Muscle of arm (tissue), 12 donors: ENCODE measurements around the gene NUBP1. TPM values are rescaled to one million over a fixed set of nuclear protein-coding genes. Genes with fewer than 3 reads are reported as not detected.
"Not testable (repeated sequence)": the region's sequence is repeated elsewhere in the genome, so short reads cannot be mapped to it uniquely, and the experiment has no call there.

ENCODE experiments used
- DNase-seq: peaks from one replicate; pipeline ENCODE4 v3.0.0-alpha.2; 2013
- polyA plus RNA-seq, 12 donors: library from polyadenylated mRNA; unstranded; fragments of 120-200 nt; gene quantifications; one replicate each; pipeline ENCODE4 v1.2.1, GENCODE V29; 2013; ENCODE audit not compliant: insufficient read length in 12 of 12

The NUBP1 gene
- polyA plus RNA-seq, 12 donors = 25.7 to 35.7 (median 29.6) TPM; not detected in 1

DNA sequence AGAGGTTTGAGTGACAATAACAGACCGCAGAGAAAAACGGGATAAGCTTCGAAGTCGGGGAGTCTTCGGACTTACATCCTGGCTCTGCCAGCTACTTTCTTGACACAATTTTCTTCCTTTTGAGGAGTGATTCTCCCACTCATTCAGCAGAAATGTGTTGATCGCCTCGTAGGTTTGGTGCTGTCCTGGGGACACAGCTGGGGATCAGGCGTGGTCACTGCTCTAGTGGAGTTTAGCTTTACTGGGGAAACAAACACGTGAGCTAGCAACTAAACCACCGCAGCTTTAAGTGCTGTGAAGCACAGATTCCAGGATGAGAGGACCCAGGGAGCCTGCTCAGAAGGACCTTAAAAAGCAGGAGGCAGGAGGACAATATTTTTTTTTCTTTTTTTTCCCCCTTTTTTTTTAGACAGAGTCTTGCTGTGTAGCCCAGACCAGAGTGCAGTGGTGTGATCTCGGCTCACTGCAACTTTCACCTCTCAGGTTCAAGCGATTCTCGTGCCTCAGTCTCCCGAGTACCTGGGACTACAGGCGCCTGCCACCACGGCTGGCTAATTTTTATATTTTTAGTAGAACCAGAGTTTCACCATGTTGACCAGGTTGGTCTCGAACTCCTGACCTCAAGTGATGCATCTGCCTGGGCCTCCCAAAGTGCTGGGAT, 858 bp downstream of the NUBP1 start:
- DNase-seq = no peak

DNA sequence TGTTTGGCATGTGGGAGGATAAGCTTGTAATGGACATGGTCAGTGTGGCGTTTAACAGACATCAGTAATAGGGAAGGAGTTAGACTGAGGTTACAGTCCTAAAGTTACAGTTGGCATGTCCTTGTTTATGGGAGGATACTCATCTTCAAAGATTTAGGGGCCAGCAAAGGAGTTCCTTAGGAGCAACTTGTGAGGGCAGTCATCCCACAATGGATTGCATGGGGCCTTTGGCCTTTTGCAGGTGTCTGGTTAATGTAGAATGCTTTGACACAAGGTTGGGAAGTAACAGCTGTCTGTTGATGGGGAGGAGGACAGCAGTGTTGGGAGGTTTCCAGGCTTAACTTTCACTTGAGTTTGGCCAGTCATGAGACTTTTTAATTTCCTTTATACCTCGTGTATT, 2.2 kb downstream of the NUBP1 start:
- DNase-seq = no peak

DNA sequence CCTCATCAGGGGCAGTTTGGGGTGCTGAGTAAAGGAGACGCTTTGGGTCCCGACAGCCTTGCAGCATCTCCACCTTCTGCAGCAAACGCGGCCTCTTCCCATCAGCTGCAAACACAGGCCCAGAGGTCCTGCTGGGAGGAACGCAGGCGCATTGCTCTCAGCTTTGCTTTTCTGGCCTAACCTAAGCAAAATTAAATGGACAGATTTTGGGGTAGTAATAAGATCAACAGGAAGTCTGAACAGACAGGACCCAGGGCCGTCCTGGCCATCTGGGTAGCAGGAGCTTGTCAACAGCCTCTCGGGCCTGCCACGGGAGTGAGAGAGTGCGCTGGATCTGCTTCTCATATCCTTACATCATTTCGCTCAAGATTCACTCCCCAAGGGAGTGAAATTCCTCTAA, 7.2 kb downstream of the NUBP1 start:
- DNase-seq = no peak

DNA sequence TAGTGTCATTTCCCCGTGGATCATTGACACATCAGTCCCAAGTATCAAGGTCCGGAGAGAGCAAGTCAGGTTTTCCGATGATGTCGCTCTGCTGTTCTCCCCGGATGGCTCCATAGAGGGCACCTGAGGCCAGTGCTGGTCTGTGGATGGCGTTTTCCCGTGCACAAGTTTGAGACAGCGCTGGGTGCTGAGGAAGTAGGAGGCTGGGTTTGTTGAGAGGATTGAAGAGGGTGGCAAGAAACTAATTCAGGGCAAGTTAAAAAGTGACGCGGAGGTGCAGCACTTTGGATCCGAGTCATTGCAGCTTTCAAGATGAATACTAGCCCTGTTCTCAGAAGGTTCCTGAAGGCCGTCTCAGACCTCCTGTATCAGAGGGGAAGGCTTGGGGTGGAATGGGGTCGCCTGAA, 7.7 kb downstream of the NUBP1 start:
- no peak for DNase-seq

DNA sequence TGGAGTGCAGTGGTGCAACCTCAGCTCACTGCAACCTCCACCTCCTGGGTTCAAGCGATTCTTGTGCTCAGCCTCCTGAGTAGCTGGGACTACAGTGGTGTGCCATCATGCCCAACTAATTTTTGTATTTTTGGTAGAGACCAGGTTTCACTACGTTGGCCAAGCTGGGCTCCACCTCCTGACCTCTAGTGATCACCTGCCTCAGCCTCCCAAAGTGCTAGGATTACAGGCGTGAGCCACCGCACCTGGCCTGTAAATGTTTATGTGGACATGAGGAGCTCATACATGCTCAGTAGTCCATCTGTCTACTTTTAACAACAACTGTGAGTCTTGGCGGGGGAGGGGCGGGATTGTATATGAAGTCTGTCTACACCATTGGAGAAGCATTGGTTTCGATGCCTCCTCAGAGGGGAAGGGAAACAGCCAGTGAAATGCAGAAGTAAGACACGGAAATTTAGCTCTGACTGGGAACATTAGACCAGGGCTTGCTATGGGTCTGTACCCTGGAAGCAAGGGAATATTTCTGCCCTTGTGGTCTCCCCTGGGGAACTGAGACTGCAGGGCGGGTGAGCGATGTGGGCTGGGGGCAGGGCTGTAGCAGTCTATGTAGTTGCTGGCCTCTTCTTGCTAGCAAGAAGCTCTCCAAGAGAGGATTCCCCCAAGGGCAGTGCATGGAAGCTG, 9.3 kb downstream of the NUBP1 start:
- no peak for DNase-seq

DNA sequence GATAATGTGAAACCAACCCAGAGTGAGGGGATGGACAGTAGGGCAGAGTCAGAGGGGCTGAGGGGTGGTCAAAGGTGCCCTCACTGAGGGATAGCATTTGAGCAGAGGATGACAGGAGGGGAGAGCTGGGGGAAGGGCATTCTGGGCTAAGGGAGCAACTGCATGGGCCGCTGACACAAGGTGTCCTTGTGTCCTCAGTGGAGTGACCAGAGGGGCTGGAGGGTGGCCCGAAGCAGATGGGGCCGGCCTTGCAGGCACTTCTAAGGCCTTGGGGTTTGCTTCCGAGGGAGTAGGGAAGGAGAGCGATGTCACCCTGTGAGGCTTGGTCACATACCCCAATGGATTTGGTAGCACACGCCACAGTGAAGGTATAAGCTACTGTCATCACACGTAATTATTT, 10.0 kb downstream of the NUBP1 start:
- no peak for DNase-seq

DNA sequence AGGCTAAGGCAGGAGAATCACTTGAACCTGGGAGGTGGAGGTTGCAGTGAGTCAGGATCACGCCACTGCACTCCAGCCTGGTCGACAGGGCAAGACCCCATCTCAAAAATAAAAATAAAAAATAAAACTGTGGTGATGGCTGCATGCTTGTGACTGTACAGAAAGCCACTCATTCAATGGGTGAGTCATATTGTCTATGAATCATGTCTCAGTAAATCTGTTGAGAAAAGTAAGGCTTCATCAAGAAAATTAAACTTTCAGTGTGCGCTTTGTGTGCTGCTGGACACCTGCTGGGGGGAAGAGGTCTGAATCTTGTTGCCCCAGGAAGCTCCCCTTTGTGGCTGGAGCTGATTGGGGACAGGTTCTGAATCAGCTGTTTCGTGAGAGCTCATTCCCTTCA, 11.3 kb downstream of the NUBP1 start:
- DNase-seq = no peak

DNA sequence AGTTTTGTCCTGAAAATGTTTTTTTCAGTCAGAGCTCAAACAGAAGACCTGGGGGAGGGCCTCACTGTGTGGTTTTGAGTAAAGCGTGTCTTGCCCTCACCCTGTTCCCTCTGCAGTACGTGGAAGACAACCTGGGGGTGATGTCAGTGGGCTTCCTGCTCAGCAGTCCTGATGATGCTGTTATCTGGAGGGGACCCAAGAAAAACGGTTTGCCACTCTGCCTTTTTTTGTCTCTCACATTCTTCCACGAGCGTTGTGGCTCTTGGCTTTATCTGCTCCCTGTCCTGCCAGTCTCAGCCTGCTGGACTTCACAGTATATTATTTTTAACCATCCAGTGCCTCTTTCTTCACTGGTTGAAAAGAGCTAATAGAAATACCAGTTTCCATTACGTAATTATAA, 12.9 kb downstream of the NUBP1 start:
- DNase-seq = no peak

DNA sequence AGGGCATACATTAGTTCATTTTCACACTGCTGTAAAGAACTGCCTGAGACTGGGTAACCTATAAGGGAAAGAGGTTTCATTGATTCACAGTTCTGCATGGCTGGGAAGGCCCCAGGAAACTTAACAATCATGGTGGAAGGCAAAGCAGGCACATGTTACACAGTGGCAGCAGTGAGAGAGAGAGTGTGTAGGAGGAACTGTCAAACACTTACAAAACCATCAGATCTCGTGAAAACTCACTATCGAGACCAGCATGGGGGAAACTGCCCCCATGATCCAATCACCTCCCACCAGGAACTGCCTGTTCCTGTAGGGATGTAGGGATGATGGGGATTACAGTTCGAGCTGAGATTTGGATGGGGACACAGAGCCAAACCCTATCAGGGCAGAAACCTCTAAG, 17.2 kb downstream of the NUBP1 start:
- no peak for DNase-seq

DNA sequence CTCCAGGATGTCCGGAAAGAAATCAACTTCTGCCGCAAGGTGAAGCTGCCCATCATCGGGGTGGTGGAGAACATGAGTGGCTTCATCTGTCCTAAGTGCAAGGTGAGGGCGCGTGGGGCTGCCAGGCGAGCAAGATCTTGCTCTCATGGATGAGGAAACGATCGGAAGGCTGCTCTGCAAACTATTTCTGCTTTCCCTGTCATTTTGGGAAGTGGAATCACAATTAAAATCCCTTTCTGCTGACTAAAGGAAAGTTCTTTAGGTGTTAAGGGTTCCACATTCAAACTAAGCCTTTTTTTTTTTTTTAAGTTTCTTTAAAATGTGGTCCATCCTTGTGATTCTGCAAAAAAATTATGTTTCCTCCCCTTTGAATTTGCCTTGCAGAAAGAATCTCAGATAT, 17.7 kb downstream of the NUBP1 start:
- no peak for DNase-seq

DNA sequence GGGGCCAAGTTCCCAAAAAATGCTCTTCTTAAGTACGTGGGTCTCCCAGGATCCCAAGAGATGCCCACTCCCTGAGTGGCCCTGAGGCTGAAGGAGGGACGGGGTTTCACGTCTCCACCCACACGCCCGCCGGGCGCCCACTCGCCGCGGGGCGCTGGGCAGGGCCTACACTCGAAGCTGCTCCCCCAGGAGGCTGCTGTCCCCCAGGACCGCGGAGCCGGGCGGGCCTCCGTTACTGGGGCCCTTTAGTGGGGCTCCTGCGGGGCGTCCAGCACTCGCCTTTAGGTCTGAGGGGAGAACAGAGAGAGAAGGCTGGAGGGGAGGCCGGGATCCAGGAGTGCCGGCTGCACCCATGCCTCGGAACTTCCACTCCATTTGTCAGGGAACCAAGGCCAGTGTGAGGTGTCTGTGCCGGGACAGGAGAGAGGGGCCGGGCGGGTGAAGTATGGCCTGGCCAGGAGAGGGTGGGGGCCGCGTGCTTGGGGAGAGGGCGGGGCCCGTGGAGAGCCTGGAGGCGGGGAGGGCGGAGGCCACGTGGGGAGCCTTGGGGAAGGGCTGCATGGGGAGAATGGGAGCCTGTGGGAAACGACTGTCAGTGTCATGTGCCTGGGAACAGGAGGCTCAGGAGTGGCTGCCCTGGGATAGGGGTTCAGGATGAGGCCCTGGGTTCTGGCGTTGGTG, 18.8 kb downstream of the NUBP1 start:
- no peak for DNase-seq

DNA sequence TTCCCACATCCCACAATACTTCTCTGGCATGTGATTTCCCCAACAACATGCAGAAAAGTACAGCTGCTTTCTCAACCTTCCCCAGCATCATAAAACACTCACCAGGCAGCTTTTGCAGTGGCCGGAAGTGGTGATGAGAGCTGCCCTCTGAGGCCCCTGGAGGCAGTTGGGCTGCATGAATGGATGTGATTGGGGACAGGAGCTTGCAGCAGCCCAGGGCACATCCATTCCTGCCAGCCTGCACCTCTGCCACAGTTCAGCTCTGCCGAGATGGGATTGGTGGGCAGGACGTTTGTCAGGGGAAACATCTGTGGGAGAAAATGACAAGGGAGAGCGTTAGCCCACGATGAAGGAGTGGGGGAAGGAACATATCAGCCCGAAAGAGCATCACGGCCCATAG, 19.8 kb downstream of the NUBP1 start:
- DNase-seq = no peak

DNA sequence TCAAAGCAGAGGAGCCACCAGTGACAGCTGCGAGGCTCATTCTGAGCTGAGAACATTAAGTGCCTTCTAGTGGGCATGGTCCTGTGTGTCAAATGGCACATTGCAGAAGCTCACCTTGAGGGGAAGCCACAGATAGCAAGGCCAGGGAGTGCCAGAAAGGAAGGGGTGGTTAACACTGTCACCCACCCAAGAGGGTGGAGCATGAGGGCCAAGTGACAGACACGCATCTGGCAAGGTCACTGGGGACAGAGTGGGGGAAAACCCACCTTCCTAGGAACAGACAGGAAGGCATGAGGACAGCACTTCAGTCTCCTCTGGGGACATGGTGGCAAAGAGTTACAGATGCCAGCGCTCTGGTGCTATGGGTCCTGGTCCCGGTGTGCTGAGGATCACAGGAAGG, 22.1 kb downstream of the NUBP1 start:
- no peak for DNase-seq

DNA sequence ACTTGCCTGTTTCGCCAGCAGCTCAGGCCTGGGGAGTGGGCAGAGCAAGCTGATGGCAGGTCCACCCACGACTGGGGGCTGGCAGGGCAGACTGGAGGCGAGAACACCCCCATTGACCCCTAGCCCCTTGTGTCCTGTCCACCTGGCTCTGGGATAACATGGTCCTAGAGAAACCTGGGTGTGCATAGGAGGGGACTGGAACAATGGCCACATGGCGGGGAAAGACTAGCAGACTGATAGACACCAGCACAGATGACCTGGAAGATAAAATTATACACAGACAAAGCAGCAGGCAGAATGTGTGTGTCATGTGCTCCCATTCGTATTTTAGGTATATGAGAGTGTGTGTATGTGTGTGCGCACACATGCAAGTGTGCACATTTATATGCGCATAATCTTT, 23.5 kb downstream of the NUBP1 start:
- no peak for DNase-seq

DNA sequence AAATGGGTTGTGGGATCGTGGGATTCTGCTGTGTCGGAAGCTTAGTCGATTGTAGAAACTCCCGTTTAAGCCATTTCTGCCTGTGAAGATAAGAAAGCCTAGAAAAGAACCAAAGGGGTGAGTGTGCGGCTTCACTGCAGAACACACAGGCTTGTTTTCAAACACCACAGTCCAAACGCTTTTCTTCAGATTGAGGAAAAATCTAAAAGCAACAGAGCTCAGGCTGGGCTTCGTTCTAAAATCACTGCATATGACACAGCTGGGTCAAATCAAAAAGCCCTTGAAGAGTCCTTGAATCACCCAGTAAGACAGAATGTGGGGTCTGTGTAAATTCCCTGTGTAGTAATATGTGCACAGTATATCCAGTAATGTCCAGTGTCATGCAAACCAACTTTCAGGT, 25.7 kb downstream of the NUBP1 start:
- no peak for DNase-seq

DNA sequence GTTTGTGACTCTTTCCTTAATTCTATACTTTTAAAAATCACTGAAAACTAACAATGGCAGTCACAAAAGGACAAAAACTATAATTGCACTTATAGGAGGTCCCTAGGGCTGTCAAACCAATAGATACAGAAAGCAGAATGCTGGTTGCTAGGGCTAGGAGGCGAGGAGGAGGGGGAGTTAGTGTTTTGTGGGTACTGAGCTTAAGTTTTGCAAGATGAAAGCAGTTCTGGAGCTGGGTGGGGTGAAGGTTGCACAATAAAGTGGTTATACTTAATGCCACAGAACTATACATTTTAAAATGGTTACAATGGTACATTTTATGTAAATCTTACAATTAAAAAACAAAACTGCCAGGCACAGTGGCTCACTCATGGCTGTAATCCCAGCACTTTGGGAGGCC, 27.3 kb downstream of the NUBP1 start:
- DNase-seq = no peak

DNA sequence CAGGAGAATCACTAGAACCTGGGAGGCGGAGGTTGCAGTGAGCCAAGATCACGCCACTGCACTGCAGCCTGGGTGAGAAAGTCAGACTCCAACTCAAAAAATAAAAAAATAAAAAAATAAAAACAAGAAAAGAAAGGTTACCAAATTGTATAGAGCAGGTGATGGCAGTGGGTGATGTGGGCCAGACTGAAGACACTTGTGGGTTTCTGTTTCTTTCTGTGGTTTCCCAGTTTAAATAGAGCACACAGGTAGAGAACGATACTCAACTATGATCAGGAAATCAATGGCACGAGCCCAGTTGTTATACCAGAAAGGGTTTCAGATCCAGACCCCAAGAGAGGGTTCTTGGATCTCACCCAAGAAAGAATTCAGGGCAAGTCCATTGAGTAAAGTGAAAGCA, 32.6 kb downstream of the NUBP1 start:
- DNase-seq = no peak

DNA sequence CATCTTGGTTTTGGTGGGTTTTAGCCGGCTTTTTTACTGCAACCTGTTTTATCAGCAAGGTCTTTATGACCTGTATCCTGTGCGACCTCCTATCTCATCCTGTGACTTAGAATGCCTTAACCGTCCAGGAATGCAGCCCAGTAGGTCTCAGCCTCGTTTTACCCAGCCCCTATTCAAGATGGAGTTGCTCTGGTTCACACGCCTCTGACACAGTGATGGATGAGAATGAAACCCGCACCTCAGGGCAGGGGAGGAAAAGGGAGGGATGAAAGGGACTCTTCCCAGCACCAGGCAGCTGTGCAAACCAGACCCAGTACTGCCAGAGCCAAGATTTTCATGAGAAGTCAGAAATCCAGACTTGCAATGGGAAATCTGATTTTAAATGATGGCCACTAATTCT, 33.3 kb downstream of the NUBP1 start:
- not testable (repeated sequence) for DNase-seq

DNA sequence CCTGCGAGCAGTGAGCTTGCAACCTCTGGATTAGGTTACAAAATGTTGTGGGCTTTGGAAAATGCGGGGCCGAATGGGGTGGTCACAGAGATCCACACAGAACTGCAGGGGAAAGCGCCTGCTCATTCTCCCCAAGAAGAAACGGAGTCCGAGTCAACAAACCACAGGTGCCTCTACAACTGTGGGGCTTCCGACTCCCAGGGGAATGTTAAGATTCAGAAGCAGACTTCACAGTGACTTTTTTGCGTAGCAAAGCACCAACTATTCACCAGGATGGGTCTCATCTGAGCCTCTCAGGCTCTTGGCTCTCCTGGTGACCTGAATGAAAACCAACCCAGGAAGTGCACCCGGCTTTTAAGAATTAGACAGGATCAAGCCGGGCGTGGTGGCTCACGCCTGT, 33.7 kb downstream of the NUBP1 start:
- DNase-seq = no peak

DNA sequence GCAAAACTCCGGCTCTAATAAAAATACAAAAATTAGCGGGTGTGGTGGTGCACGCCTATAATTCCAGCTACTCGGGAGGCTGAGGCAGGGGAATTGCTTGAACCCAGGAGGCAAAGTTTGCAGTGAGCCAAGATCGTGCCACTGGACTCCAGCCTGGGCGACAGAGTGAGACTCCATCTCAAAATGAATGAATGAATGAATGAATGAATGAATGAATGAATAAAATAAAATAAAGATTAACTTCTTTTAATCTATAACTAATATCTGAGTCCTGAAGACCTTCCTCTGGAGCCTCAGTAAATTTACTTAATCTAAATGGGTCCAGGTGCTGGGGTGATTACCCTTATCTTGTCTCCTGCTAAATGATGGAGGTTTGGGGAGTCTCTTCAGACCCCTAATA, 36.3 kb downstream of the NUBP1 start:
- not testable (repeated sequence) for DNase-seq

DNA sequence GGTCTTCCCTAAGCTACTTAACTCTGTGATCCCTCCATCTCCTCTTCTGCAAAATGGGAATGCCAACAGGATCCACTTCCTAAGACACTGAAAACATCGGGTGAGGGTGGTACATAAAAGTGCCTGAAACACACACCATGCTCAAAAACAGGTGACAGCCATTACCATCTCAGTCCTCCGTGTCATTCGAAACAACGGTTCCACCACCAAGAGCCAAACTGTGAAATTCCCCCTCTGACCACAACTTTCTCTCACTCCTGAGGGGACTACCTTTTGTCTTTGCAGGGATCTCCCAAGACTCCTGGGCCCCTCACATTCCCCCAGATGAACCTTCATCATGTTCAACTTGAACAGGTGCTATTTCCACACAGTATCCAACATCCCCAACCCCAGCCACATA, 37.0 kb downstream of the NUBP1 start:
- no peak for DNase-seq

DNA sequence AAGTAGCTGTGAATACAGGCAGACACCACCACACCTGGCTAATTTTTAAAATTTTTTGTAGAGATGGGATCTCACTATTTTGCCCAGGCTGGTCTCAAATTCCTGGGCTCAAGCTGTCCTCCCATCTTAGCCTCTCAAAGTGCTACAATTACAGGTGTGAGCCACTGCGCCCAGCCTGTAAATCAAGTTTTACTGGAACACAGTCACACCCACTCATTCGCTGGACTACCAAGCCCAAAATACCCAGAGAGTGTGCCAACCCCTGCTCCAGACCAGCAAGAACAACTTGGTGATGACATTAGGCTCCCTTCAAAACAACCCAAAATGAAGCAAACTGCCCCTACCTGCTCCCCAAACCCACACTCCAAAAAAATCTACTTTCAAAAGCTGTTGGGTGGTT, 39.0 kb downstream of the NUBP1 start:
- DNase-seq = no peak

DNA sequence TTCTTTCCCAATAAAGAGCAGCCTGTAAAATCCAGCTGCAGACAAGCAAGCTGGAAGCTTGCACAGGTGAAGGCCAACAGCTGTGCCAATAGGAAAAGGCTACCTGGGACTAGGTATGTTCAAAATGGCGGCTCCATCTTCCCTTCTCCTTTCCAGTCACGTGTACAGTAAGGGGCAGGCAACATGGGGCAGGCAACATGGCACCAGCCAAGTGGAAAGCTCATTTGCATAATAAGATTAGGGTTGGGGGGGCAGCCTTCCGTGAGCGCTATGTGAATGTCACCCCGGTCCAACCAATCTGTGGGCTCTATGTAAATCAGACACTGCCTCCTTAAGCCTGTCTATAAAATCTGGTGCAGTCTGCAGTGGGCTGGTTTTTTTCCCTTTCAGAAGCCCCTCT, 43.7 kb downstream of the NUBP1 start:
- no peak for DNase-seq

DNA sequence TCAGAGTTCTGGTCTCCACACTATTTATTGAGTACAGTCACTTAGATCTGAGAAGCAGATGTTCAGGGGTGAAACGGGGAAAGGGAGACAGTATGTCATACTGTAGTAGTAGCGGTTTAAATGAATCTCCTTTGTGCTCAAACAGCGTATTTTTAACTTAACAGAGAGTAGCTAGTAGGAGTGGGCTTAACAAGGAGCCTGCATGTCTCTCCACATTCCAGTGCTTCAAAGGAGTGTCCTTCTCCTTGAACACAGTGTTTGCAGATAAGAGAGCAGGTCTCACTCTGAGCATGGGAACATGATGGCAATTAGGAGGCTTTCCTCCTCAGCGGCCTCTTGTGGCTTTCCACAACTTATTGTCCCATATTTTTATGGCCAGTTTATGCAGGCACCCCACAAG, 45.0 kb downstream of the NUBP1 start:
- DNase-seq = not testable (repeated sequence)
